ENCODE data around the gene ANXA4. TPM values are rescaled to one million over a fixed set of nuclear protein-coding genes. Genes with fewer than 3 reads are reported as not detected.
"Not testable (repeated sequence)": the region's sequence is repeated elsewhere in the genome, so short reads cannot be mapped to it uniquely, and the experiment has no call there.

Gene ANXA4
- polyA plus RNA-seq, 2 donors = 25.7 to 57.0 TPM

GRCh38 chr2:69830045-69830905 lies 88.3 kb downstream of the ANXA4 start:
- peak overlapping the region; percentile 59 to 65 for H3K27ac ChIP-seq (ENCODE audit: low read depth in 2 of 2, low read length in 1 of 2)

GRCh38 chr2:69830906-69831241 lies 88.9 kb downstream of the ANXA4 start:
- not testable (repeated sequence) for H3K27ac ChIP-seq (ENCODE audit: low read depth in 2 of 2, low read length in 1 of 2); H3K9me3 ChIP-seq (ENCODE audit: control insufficient read depth in 2 of 2, insufficient read depth in 1 of 2, low read depth in 1 of 2, low read length in 1 of 2); H3K36me3 ChIP-seq (ENCODE audit: control insufficient read depth in 2 of 2, insufficient read depth in 2 of 2, low read length in 1 of 2); H3K4me1 ChIP-seq (ENCODE audit: control insufficient read depth in 2 of 2, insufficient read depth in 2 of 2, low read length in 1 of 2); H3K27me3 ChIP-seq (ENCODE audit: control insufficient read depth in 1 of 2, insufficient read depth in 2 of 2, low read length in 2 of 2)
- peak overlapping the region in 1 of 2 donors; percentile 77 for H3K4me3 ChIP-seq (ENCODE audit: low read depth in 1 of 2, low read length in 2 of 2)
- whole genome bisulfite sequencing, 2 donors = 79% methylated on average over 13 of the region's 13 CpGs

More at GRCh38 chr2:69830045-69830905, 88.3 kb downstream of the ANXA4 start:
- 1% methylated on average over 44 to 45 of the region's 45 CpGs for WGBS, 2 donors
- H3K4me1 ChIP-seq (ENCODE audit: control insufficient read depth in 2 of 2, insufficient read depth in 2 of 2, low read length in 1 of 2) = no peaks in the 10 kb centered on the region
- peak overlapping the region; percentile 77 to 99 for H3K4me3 ChIP-seq (ENCODE audit: low read depth in 1 of 2, low read length in 2 of 2)
- H3K36me3 ChIP-seq (ENCODE audit: control insufficient read depth in 2 of 2, insufficient read depth in 2 of 2, low read length in 1 of 2) = no peaks in the 10 kb centered on the region
- H3K27me3 ChIP-seq (ENCODE audit: control insufficient read depth in 1 of 2, insufficient read depth in 2 of 2, low read length in 2 of 2) = no peaks in the 10 kb centered on the region
- no peaks in the 10 kb centered on the region for H3K9me3 ChIP-seq (ENCODE audit: control insufficient read depth in 2 of 2, insufficient read depth in 1 of 2, low read depth in 1 of 2, low read length in 1 of 2)

GRCh38 chr2:69831354-69831905 lies 89.5 kb downstream of the ANXA4 start:
- no peaks in the 10 kb centered on the region for H3K9me3 ChIP-seq (ENCODE audit: control insufficient read depth in 2 of 2, insufficient read depth in 1 of 2, low read depth in 1 of 2, low read length in 1 of 2)
- no peak overlapping the region for H3K27ac ChIP-seq (ENCODE audit: low read depth in 2 of 2, low read length in 1 of 2)
- H3K27me3 ChIP-seq (ENCODE audit: control insufficient read depth in 1 of 2, insufficient read depth in 2 of 2, low read length in 2 of 2) = no peaks in the 10 kb centered on the region
- H3K4me3 ChIP-seq (ENCODE audit: low read depth in 1 of 2, low read length in 2 of 2) = no peak overlapping the region
- no peaks in the 10 kb centered on the region for H3K36me3 ChIP-seq (ENCODE audit: control insufficient read depth in 2 of 2, insufficient read depth in 2 of 2, low read length in 1 of 2)
- H3K4me1 ChIP-seq (ENCODE audit: control insufficient read depth in 2 of 2, insufficient read depth in 2 of 2, low read length in 1 of 2) = no peaks in the 10 kb centered on the region
- WGBS, 2 donors = 89 to 92% methylated on average over 6 of the region's 6 CpGs

GRCh38 chr2:69833752-69834151 lies 91.8 kb downstream of the ANXA4 start:
- no peak overlapping the region for H3K27ac ChIP-seq (ENCODE audit: low read depth in 2 of 2, low read length in 1 of 2)
- no peaks in the 10 kb centered on the region for H3K36me3 ChIP-seq (ENCODE audit: control insufficient read depth in 2 of 2, insufficient read depth in 2 of 2, low read length in 1 of 2)
- H3K4me3 ChIP-seq (ENCODE audit: low read depth in 1 of 2, low read length in 2 of 2) = no peak overlapping the region
- H3K4me1 ChIP-seq (ENCODE audit: control insufficient read depth in 2 of 2, insufficient read depth in 2 of 2, low read length in 1 of 2) = no peaks in the 10 kb centered on the region
- H3K27me3 ChIP-seq (ENCODE audit: control insufficient read depth in 1 of 2, insufficient read depth in 2 of 2, low read length in 2 of 2) = no peaks in the 10 kb centered on the region
- H3K9me3 ChIP-seq (ENCODE audit: control insufficient read depth in 2 of 2, insufficient read depth in 1 of 2, low read depth in 1 of 2, low read length in 1 of 2) = no peaks in the 10 kb centered on the region
- WGBS, 2 donors = 79 to 80% methylated on average over 3 of the region's 3 CpGs

GRCh38 chr2:69835666-69836065 lies 93.7 kb downstream of the ANXA4 start:
- no peaks in the 10 kb centered on the region for H3K4me1 ChIP-seq (ENCODE audit: control insufficient read depth in 2 of 2, insufficient read depth in 2 of 2, low read length in 1 of 2)
- no peak overlapping the region for H3K27ac ChIP-seq (ENCODE audit: low read depth in 2 of 2, low read length in 1 of 2)
- H3K27me3 ChIP-seq (ENCODE audit: control insufficient read depth in 1 of 2, insufficient read depth in 2 of 2, low read length in 2 of 2) = no peaks in the 10 kb centered on the region
- no peaks in the 10 kb centered on the region for H3K36me3 ChIP-seq (ENCODE audit: control insufficient read depth in 2 of 2, insufficient read depth in 2 of 2, low read length in 1 of 2)
- no peak overlapping the region for H3K4me3 ChIP-seq (ENCODE audit: low read depth in 1 of 2, low read length in 2 of 2)
- no peaks in the 10 kb centered on the region for H3K9me3 ChIP-seq (ENCODE audit: control insufficient read depth in 2 of 2, insufficient read depth in 1 of 2, low read depth in 1 of 2, low read length in 1 of 2)
- WGBS, 2 donors = 76 to 87% methylated on average over 2 of the region's 2 CpGs

GRCh38 chr2:69836316-69836715 lies 94.4 kb downstream of the ANXA4 start:
- H3K4me3 ChIP-seq (ENCODE audit: low read depth in 1 of 2, low read length in 2 of 2) = no peak overlapping the region
- H3K27me3 ChIP-seq (ENCODE audit: control insufficient read depth in 1 of 2, insufficient read depth in 2 of 2, low read length in 2 of 2) = no peaks in the 10 kb centered on the region
- H3K9me3 ChIP-seq (ENCODE audit: control insufficient read depth in 2 of 2, insufficient read depth in 1 of 2, low read depth in 1 of 2, low read length in 1 of 2) = no peaks in the 10 kb centered on the region
- H3K27ac ChIP-seq (ENCODE audit: low read depth in 2 of 2, low read length in 1 of 2) = no peak overlapping the region
- H3K36me3 ChIP-seq (ENCODE audit: control insufficient read depth in 2 of 2, insufficient read depth in 2 of 2, low read length in 1 of 2) = no peaks in the 10 kb centered on the region
- no peaks in the 10 kb centered on the region for H3K4me1 ChIP-seq (ENCODE audit: control insufficient read depth in 2 of 2, insufficient read depth in 2 of 2, low read length in 1 of 2)
- 69 to 73% methylated on average over 5 of the region's 5 CpGs for WGBS, 2 donors

- no peak overlapping the region for H3K27ac ChIP-seq (ENCODE audit: low read depth in 2 of 2, low read length in 1 of 2)
- H3K4me1 ChIP-seq (ENCODE audit: control insufficient read depth in 2 of 2, insufficient read depth in 2 of 2, low read length in 1 of 2) = no peaks in the 10 kb centered on the region
- H3K9me3 ChIP-seq (ENCODE audit: control insufficient read depth in 2 of 2, insufficient read depth in 1 of 2, low read depth in 1 of 2, low read length in 1 of 2) = no peaks in the 10 kb centered on the region
- 94% methylated on average over 2 of the region's 2 CpGs for WGBS, 2 donors
- no peak overlapping the region for H3K4me3 ChIP-seq (ENCODE audit: low read depth in 1 of 2, low read length in 2 of 2)
- H3K36me3 ChIP-seq (ENCODE audit: control insufficient read depth in 2 of 2, insufficient read depth in 2 of 2, low read length in 1 of 2) = no peaks in the 10 kb centered on the region
- H3K27me3 ChIP-seq (ENCODE audit: control insufficient read depth in 1 of 2, insufficient read depth in 2 of 2, low read length in 2 of 2) = no peaks in the 10 kb centered on the region
Measured at GRCh38 chr2:69837533-69837932, 95.6 kb downstream of the ANXA4 start.

- H3K4me3 ChIP-seq (ENCODE audit: low read depth in 1 of 2, low read length in 2 of 2) = no peak overlapping the region
- H3K36me3 ChIP-seq (ENCODE audit: control insufficient read depth in 2 of 2, insufficient read depth in 2 of 2, low read length in 1 of 2) = peaks cover under 1 to 10% of the 10 kb centered on the region in 2 donors
- no peak overlapping the region for H3K27ac ChIP-seq (ENCODE audit: low read depth in 2 of 2, low read length in 1 of 2)
Measured at GRCh38 chr2:69843993-69844392, 102.1 kb downstream of the ANXA4 start.

GRCh38 chr2:69844560-69844959 lies 102.6 kb downstream of the ANXA4 start:
- Histone ChIP-seq H3K4me3 (ENCODE audit: low read depth in 1 of 2, low read length in 2 of 2) (no peak overlapping the region), H3K4me1 (ENCODE audit: control insufficient read depth in 2 of 2, insufficient read depth in 2 of 2, low read length in 1 of 2) (no peaks in the 10 kb centered on the region), H3K9me3 (ENCODE audit: control insufficient read depth in 2 of 2, insufficient read depth in 1 of 2, low read depth in 1 of 2, low read length in 1 of 2) (no peaks in the 10 kb centered on the region), H3K27ac (ENCODE audit: low read depth in 2 of 2, low read length in 1 of 2) (no peak overlapping the region), H3K36me3 (ENCODE audit: control insufficient read depth in 2 of 2, insufficient read depth in 2 of 2, low read length in 1 of 2) (peaks cover 2 to 12% of the 10 kb centered on the region in 2 donors), H3K27me3 (ENCODE audit: control insufficient read depth in 1 of 2, insufficient read depth in 2 of 2, low read length in 2 of 2) (no peaks in the 10 kb centered on the region)
- WGBS, 2 donors = 93 to 95% methylated on average over 3 of the region's 3 CpGs

More at GRCh38 chr2:69843993-69844392, 102.1 kb downstream of the ANXA4 start:
- no peaks in the 10 kb centered on the region for H3K27me3 ChIP-seq (ENCODE audit: control insufficient read depth in 1 of 2, insufficient read depth in 2 of 2, low read length in 2 of 2)
- H3K4me1 ChIP-seq (ENCODE audit: control insufficient read depth in 2 of 2, insufficient read depth in 2 of 2, low read length in 1 of 2) = no peaks in the 10 kb centered on the region
- H3K9me3 ChIP-seq (ENCODE audit: control insufficient read depth in 2 of 2, insufficient read depth in 1 of 2, low read depth in 1 of 2, low read length in 1 of 2) = no peaks in the 10 kb centered on the region

All from esophagus (tissue), 2 donors.